GM21723 (cell line): Measurements from ENCODE around the gene PIMREG.

Source experiments
- ATAC-seq: cut with Tn5 transposase; IDR thresholded peaks from one replicate; pipeline ENCODE4 v1.9.1; 2021; ENCODE audit warnings: mild to moderate bottlenecking, moderate library complexity; ENCODE audit not compliant: unreplicated experiment

The PIMREG gene

GRCh38 chr17:6460531-6461161 lies 16.4 kb downstream of the PIMREG start:
- no peak for ATAC-seq

- ATAC-seq = no peak
Observed at GRCh38 chr17:6461246-6461645, 17.0 kb downstream of the PIMREG start.

DNA sequence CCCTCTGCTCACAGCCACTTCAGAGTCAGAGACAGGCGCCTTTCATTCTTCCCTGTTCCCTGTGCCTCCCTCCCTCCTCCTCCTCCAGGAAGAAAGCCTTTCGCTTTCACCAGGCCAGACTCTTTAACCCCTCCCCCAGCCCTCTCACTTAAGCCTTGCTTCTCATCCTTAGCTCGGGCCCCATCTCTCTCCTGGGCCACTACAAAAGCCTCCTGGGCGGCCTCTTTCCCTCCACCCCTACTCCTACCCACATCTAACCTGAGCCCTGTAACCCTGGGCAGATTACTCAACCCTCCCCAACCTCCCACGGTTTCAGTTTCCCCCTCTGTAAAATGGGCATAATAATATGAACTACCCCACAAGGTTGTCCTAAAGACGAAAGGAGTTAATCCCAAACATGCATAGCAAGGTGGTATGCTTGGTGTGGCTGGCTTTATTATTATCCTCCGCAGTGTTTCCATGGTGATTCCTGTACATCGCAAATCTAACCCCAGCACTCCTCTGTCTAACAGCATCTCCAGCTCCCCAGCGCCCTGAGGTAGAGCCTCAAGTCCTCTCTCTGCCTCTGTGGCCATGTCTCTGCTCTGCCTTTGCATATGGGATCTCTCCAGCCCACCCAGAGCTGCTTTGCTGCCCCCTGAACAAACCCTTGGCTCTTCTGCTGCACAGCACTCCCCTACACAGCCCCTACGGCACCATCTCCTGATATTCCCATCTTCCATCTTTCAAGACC lies 17.7 kb downstream of the PIMREG start:
- ATAC-seq = no peak

DNA sequence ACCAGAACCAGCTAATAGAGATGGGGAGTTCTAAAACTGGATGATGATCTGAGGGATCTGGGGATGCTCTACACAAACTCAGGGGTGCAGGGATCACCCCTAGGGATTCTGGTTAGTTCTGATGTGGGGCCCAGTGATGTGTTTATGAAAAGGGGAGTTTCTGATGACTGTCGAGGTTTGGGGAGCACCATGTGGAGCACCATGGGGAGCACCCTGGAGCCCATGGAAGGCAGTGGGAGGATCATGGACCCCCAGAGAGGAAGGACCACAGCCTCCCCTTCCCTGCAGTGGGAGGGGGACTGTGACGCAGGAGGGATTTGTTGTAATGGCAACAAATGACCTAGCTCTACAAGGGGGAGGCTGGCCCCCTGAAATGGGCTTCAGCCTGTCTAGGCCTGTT lies 18.4 kb downstream of the PIMREG start:
- ATAC-seq = no peak

DNA sequence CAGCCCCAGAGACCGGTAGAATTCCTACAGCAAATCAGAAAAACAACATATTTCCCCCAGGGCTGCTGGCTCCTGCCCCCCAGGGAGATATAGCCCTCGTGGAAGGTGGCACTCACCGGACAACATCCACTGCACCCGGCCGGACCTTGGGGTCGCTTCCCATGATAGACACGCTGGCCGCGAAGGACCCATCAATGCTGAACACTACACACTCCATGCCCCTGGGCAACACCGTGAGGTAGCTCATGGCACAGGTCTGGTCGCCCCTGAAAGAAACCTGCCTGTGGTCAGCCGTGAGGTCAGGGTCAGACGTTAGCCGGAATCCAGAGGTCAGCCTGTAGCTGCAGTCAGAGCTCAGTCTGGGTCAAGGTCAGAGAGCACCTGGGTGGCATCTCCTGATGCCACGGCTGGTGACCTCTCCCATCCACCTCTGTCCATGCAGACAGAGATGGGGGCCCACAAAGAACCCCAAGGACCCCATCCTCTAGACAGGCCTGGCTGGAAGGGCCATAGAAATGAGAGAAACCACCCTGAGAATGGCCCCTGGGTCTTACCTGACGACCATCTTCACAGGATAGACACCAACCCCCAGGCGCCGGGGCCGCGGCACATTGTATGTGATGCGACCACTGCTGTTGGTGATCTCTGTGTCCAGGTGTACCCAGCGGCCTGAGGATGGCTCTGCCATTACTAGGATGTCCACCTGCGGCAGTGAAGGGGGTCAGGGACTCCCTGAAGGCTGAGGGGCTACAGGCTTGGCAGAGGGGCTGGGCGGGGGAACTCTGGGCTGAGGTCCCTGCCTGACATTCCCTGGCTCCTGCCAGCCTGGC lies 19.6 kb downstream of the PIMREG start:
- ATAC-seq = no peak

DNA sequence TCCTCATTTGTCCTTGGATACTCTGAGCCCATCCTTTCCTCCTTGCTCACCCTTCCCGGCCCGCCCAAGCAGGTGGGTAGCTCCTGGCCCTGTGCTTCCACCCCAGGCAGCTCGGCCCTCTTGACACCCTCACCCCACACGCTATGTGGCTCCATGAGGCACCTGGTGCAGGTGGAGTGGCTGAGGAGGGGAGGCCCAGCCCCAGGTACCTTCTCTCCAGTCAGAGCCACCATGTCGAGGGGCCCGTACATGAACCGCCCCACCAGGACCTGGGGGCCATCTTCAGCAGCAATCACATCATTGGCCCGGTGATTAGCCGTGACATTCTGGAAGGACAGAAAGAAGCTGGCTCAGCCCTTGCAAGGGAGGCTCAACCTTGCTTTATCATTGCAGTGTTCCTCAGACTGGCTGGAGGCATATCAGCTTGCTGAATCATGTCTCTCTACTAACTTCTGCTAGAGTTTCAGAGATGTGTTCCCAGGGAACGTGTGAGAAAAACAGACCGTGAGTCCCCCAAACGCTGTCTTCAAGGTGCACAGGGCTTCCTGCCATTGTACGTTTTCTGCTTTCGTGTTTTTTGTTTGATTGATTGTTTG lies 20.3 kb downstream of the PIMREG start:
- ATAC-seq = no peak

- ATAC-seq = no peak
Observed at GRCh38 chr17:6465206-6466003, 21.1 kb downstream of the PIMREG start.

- no peak for ATAC-seq
Observed at GRCh38 chr17:6467567-6467966, 23.3 kb downstream of the PIMREG start.

GRCh38 chr17:6468051-6468790 lies 24.0 kb downstream of the PIMREG start:
- ATAC-seq = no peak

GRCh38 chr17:6470146-6470718 lies 26.0 kb downstream of the PIMREG start:
- ATAC-seq = no peak

- no peak for ATAC-seq
Observed at GRCh38 chr17:6470751-6471521, 26.7 kb downstream of the PIMREG start.

- ATAC-seq = no peak
Observed at GRCh38 chr17:6471531-6472465, 27.5 kb downstream of the PIMREG start.

DNA sequence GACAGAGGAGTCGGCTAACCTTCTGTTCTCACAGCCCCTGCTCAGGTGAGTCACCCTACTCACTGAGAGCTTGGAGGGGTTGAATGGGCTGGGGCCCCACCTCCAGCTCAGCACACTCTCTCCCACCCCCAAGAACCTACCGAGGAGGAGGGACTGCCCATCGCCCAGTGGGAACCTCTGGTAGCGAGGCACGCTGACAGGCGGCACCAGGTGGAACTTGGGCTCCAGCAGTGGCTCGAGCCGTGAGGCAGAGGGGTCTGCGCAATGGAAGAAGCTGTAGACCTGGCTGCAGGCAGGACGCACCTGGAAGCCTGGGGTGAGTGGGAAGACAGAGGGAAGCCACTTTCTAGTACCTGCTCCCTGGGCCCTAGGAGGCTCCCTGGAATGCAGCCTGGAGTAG lies 28.3 kb downstream of the PIMREG start:
- ATAC-seq = no peak

- no peak for ATAC-seq
Observed at GRCh38 chr17:6473128-6473767, 29.0 kb downstream of the PIMREG start.

DNA sequence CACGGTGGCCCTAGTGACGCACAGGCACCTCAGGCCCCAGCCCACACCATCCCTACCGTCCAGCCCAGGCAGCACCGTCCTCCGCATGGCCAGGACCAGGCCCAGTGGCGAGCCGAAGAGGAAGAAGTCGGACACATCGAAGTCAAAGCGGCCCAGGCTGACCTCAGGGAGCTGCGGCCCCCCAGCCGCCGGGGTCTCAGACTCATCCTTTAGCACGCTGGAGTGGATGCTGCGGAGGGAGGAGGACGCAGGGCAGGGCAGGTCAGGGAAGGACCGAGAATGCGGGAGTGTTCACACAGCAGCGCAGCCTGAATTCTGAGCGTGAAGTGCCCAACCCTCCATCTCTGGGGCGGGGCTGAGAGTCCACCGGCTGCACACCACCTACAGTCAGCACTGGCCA lies 30.1 kb downstream of the PIMREG start:
- ATAC-seq = no peak

- no peak for ATAC-seq
Observed at GRCh38 chr17:6474906-6475305, 30.7 kb downstream of the PIMREG start.

GRCh38 chr17:6475411-6475810 lies 31.2 kb downstream of the PIMREG start:
- ATAC-seq = no peak
